HG03280 (cell line): ENCODE results near the gene FSHB.
"Not testable (repeated sequence)": the region's sequence is repeated elsewhere in the genome, so short reads cannot be mapped to it uniquely, and the experiment has no call there.

ENCODE experiments used
- ATAC-seq: cut with Tn5 transposase; IDR thresholded peaks from one replicate; pipeline ENCODE4 v1.9.1; 2021; ENCODE audit warnings: mild to moderate bottlenecking, moderate library complexity; ENCODE audit not compliant: unreplicated experiment

The FSHB gene

DNA sequence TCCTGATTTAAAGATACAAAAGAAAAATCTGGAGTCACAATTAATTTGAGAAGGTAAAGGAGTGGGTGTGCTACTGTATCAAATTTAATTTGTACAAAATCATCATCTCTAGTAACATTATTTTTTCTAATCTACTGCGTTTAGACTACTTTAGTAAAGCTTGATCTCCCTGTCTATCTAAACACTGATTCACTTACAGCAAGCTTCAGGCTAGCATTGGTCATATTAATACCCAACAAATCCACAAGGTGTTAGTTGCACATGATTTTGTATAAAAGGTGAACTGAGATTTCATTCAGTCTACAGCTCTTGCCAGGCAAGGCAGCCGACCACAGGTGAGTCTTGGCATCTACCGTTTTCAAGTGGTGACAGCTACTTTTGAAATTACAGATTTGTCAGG lies at the start of gene FSHB:
FSHB (plus strand) TSS at position 301 of the 400 bp plus-strand sequence. CDS start 889 bp downstream, outside the sequence.
- no peak for ATAC-seq

DNA sequence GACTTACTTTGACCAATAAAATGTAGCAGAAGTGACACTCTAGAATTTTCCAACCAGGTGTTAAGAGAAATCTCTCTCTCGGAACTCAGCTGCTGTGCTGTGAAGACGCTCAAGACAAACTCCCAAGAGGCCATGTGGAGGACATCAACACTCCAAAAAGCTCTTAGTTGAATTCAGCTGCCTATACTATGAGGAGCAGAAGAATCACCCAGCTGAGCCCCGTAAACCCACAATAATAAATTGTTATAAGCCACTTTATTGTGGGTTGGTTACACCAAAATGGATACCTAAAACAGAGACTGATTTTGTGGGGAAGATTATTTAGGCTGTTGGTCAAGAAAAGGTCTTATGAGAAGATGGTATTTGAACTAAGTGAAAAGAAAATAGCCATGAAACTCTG lies 44.1 kb upstream of the FSHB start:
- no peak for ATAC-seq

GRCh38 chr11:30192620-30193019 lies 38.2 kb upstream of the FSHB start:
- no peak for ATAC-seq

GRCh38 chr11:30196400-30197206 lies 34.2 kb upstream of the FSHB start:
- ATAC-seq: peak; percentile 90

DNA sequence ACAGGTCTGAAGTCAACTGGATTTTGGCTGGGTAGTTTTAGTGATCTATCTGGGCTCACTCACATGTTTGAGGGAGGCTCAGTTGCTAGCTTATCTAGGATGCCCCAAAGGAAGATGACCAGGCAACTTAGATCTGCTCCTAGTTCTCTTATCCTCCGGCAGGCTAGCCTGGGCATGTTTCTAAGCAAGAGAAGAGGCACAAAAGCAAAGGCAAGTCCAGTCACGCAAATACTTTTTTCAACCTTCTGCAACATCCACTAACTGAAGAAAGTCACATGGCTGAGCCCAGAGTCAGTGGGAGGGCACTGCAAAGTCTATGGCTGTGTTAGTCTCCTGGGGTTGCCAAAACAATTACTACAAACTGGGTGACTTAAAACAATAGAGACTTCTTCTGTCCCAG lies 32.9 kb upstream of the FSHB start:
- no peak for ATAC-seq

GRCh38 chr11:30202989-30203388 lies 27.8 kb upstream of the FSHB start:
- ATAC-seq: not testable (repeated sequence)

GRCh38 chr11:30203850-30204249 lies 27.0 kb upstream of the FSHB start:
- no peak for ATAC-seq

DNA sequence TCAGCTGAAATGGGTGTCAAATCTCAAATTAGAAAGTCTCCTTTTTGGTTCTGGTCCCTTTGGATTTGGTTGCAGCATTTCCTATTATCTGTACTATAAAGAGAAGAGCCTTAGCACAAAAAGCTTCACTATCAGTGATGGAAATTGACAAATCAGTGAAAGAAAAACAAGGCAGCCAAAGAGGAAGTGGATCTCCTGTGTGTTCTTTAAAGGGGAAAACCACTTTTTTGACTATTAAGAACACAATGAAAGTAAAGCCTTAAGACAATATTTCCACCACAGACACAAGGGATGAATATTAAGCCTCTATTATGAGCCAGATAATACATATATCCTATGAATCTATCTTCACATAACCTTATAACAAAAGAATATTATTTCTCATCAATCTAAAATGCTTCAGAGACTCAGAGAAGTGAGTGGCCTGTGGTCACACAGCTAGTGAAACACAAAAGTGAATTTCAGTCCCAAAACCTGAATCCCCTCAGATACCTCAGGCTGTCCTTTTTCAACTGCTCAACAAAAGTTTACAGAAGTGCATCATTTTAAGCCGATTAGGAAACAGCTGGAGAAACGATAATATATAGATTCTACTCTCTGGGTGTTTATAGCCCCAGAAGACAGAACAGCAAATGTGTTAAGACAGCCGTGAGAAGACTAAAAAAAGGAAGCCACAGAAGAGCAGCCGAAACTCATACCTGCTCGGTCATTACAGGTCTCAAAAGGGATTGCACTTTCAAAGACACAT lies 24.4 kb upstream of the FSHB start:
- peak; percentile 87 for ATAC-seq

- ATAC-seq: no peak
These were observed 20.5 kb upstream of the FSHB start for GRCh38 chr11:30210357-30210756.

DNA sequence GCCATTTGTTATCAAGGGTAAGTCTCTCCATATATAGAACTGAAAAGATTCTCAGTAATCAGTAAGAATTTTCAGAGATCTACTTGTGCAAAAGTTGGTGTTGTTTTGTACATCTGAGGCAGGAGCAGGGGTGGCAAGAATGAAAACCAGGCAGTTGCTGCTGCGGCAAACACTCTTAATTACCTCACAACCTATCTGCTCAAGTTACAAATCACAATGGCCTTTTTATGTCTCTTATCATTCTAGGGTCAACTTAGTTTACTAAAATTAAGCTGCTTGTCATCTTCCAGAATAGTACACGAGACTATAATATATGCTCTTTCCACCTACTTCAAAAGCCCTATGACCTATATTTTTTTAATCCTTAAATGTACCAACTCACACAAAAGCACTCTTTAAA lies 14.3 kb upstream of the FSHB start:
- no peak for ATAC-seq

DNA sequence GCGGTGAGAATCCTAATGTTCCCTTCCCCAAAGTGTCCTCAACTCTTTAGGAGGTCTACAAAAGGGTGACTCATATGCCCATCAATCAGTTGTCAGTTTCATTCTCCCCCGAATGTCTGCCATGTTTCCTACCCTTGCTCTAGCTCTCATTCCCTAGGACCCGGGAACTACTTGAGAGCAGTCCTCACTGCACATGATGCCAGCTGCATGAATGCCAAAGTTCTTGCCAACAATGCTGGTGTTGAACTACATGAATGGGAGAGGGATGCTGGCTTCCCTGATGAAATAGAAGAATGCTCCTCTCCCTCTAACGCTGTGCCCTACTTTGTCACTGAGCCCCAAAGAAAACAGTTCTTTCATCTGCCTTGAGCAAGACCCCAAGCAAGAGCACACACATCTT lies 12.5 kb upstream of the FSHB start:
- ATAC-seq: no peak

- no peak for ATAC-seq
These were observed 5.2 kb upstream of the FSHB start for GRCh38 chr11:30225642-30226041.

DNA sequence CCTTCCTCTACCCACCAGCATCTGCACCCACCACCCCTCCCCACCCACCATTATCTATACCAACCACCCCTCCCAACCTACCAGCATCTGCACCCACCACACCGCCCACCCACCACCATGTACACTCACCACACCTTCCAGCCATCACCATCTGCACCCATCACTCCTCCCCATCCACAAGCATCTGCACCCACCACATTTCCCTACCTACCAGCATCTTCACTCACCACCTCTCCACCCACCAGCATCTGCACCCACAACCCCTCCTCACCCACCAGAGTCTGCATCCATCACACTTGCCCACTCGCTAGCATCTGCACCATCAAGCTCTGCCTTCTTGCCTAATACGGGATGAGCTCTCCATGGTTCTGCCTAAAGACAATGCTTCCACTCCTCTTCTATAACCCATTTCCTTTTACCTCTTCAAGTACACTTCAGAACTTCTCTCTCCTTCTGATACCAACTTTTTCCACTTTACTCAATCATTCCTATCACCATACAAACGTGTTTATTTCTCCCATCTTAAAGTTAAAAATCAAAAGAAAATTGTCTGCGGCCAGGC lies 2.4 kb upstream of the FSHB start:
- no peak for ATAC-seq

- no peak for ATAC-seq
These were observed 8.2 kb downstream of the FSHB start for GRCh38 chr11:30239025-30239424.

DNA sequence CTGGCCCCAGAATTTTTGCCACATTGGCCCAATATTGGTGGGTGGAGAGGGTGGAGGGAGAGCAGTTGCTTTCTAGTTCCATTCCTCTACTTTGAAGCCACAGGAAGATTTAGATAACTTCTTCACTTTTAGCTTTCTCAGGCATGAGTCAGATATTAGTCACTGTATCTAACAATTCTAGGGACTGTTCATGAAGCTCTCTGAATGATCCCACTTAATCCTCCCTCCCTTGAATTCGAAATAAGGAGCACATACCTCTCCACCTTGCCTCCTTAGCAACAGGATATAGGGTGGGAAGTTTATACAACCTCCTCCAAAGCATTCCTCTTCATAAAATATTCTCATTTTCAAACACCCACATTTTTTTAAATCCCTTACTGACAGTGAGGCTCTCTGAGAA lies 13.5 kb downstream of the FSHB start:
- no peak for ATAC-seq

DNA sequence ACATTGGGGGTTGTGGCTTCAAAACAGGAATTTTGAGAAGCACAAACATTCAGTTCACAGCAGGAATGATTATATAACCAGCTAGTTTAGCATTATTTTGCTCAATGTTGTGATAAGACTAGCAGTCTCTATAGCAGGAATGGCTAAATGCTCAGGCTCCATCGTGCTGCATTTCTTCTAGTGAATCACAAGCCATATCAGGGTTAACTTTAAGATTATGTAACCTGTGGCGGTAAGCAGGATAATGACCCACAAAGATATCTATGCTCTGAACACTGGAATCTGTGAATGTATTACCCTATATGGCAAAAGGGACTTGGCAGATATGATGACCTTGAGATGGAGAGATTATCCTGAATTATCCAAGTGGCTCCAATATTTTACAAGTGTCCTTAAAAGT lies 14.8 kb downstream of the FSHB start:
- ATAC-seq: no peak

DNA sequence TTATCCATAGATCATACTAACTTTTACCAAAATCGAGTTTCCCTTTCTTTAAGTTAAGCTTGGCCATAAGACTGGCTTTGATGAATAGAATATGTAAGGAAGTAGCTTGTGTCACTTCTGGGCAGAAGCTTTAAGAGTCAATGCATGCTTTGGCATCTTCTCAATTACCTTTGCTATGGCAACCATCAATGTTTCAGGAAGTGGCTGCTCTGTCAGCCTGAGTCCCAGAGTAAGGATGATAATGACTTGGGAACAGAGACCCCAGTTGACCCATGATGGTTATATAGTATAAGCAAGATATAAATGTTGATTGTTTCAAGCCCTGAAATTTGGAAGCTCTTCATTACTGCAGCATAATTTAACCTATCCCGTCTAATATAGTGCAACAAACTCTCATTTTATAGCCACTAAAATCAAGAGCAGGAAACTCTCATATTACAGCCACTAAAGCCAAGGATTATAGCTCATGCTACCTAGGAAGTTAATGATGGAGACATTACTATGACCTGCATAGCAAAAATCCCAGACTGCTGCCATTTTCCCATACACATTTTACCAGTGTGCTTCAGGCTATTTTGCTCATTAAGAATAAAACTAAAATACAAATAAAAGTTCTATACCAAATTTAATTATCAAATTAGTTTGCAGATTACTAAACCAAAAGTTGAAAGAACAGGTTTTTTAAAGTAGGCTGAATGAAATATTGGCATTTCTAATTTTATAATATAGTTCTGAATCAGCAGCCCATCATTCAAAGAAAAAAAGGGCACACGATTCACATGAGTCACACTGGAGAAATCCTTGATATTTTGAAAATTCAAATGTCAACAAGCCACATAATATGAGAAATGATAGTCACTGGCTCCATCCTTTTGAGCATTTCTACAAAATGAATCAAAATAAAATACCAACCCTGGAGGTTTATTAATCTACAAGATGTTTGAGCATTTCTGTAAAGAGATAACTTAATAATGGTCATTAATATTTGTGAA lies 23.8 kb downstream of the FSHB start:
- ATAC-seq: no peak

DNA sequence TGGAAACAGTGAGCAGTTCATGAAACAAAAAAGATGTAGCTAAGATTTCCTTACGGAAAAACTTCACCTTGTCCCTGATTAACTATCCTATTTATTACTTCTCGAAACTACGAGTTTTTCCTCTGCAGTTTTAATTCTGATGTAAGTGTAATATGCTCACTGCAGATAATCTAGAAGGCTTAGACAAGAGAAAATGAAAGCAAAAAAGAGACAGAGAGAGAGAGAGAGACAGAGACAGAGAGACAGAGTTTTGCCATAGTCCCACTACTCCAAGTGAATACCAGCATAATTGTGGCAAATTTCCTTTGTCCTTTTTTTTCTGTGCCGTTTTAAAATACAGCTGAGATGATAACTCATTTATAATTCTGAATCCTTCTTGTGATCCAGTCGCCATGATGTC lies 24.8 kb downstream of the FSHB start:
- ATAC-seq: no peak

DNA sequence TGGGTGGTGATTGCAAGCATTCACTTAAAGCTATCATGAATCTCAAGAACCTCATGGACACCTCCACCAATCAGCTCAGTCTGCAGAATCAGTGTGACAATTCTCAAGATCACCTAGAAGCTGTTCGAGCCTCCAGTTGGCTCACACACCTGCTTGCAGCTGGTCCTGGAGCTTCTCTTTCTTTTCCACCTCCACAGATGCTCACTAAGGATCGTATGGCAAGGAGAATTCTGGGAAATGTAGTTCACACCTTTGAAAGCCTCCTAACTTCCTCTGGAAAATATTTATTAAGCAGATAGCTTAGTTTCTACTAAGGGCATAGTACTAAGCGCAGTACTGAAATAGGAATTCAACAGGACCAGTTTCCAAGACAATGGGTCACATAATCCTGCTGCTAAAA lies 26.2 kb downstream of the FSHB start:
- ATAC-seq: no peak

GRCh38 chr11:30258679-30259078 lies 27.9 kb downstream of the FSHB start:
- ATAC-seq: no peak

DNA sequence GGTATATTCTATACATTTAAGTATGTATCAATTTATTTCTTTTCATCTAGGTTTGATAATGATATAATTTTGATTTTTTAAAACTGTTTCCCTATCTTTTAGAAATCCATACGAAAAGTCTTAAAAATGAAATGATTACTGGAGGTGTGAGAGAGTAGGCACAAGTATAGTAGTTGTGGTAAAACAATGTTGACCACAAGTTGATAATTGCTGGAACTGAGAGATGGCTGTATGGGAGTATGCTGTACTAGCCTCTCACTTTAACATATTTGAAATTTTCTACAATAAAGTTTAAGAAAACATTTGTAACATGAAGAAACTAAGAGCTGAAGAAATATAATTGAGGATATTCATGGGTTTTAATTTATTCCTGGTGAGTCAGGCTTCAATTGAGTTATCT lies 30.0 kb downstream of the FSHB start:
- no peak for ATAC-seq
